Activated CD4-positive, alpha-beta T cell treated with anti-CD3 and anti-CD28 coated beads for 48 hours (primary cell): ENCODE results near the gene DOCK4.

Experiments
- DNase-seq: peaks from one replicate; pipeline ENCODE4 v3.0.0-alpha.2; 2020

DOCK4 gene

GRCh38 chr7:111705807-111706206, 500.4 kb downstream of the DOCK4 start:
- no peak for DNase-seq

GRCh38 chr7:111697771-111698170, 508.4 kb downstream of the DOCK4 start:
- no peak for DNase-seq

GRCh38 chr7:111694376-111694775, 511.8 kb downstream of the DOCK4 start:
- no peak for DNase-seq

GRCh38 chr7:111690364-111691111, 515.7 kb downstream of the DOCK4 start:
- no peak for DNase-seq

- no peak for DNase-seq
Observed at GRCh38 chr7:111685349-111685748, 520.9 kb downstream of the DOCK4 start.

- no peak for DNase-seq
Observed at GRCh38 chr7:111682588-111683340, 523.4 kb downstream of the DOCK4 start.

GRCh38 chr7:111681242-111681641, 525.0 kb downstream of the DOCK4 start:
- DNase-seq = no peak

- DNase-seq = no peak
Observed at GRCh38 chr7:111678986-111679385, 527.2 kb downstream of the DOCK4 start.

GRCh38 chr7:111678281-111678680, 527.9 kb downstream of the DOCK4 start:
- DNase-seq = no peak

- DNase-seq = no peak
Observed at GRCh38 chr7:111677848-111678247, 528.4 kb downstream of the DOCK4 start.

- DNase-seq = no peak
Observed at GRCh38 chr7:111676811-111677210, 529.4 kb downstream of the DOCK4 start.
